Chondrocyte (in vitro differentiated cells): ENCODE results near the gene FOXN3. TPM values are rescaled to one million over a fixed set of nuclear protein-coding genes. Genes with fewer than 3 reads are reported as not detected.

Source experiments
- DNase-seq: peaks from one replicate; pipeline ENCODE4 v3.0.0; 2021; ENCODE audit warnings: mixed read lengths, low spot score
- H3K27ac Mint-ChIP-seq: one replicate; pipeline ENCODE4 v1.8.0; 2021; ENCODE audit warnings: mild to moderate bottlenecking, moderate library complexity, mixed read lengths; ENCODE audit not compliant: unreplicated experiment
- H3K27me3 Mint-ChIP-seq: 2 replicates; pipeline ENCODE4 v1.8.0; 2021; ENCODE audit warnings: low read depth, mixed read lengths
- H3K36me3 Mint-ChIP-seq: 2 replicates; pipeline ENCODE4 v1.8.0; 2021; ENCODE audit warnings: low read depth, mixed read lengths
- H3K4me1 Mint-ChIP-seq: 2 replicates; pipeline ENCODE4 v1.8.0; 2021; ENCODE audit warnings: low read depth, mild to moderate bottlenecking, mixed read lengths
- H3K4me3 Mint-ChIP-seq: one replicate; pipeline ENCODE4 v1.8.0; 2021; ENCODE audit warnings: mild to moderate bottlenecking, moderate library complexity, mixed read lengths; ENCODE audit not compliant: unreplicated experiment
- H3K9me3 Mint-ChIP-seq: 2 replicates; pipeline ENCODE4 v1.8.0; 2021; ENCODE audit warnings: low read depth, mixed read lengths
- CTCF ChIP-seq: fragments of 200-600 bp; sonication (generic); IDR thresholded peaks from 2 replicates; pipeline ENCODE4 v1.5.0; 2021; ENCODE audit warnings: antibody characterized with exemption, mild to moderate bottlenecking, moderate library complexity
- total RNA-seq: library from RNA; stranded (reverse); gene quantifications from 3 replicates; pipeline ENCODE4 v1.2.1, GENCODE V29; 2021

Gene FOXN3
- total RNA-seq, 1 donor from 2014 or later = 161 TPM

- no peak for TF ChIP-seq CTCF
Observed at GRCh38 chr14:89194376-89194775, 222.7 kb downstream of the FOXN3 start.

GRCh38 chr14:89190765-89191513, 226.1 kb downstream of the FOXN3 start:
- no peak for TF ChIP-seq CTCF
- Mint-ChIP-seq H3K27me3 (no peaks in the 10 kb centered on the region), H3K4me3 (no peak overlapping the region), H3K27ac (peak overlapping the region; percentile 20), H3K9me3 (no peaks in the 10 kb centered on the region), H3K36me3 (peaks cover 14% of the 10 kb centered on the region), H3K4me1 (peaks cover 27% of the 10 kb centered on the region)
- no peak for DNase-seq

More at GRCh38 chr14:89194376-89194775, 222.7 kb downstream of the FOXN3 start:
- Mint-ChIP-seq H3K36me3 (peaks cover 12% of the 10 kb centered on the region), H3K9me3 (no peaks in the 10 kb centered on the region), H3K27me3 (no peaks in the 10 kb centered on the region), H3K4me1 (peaks cover 8% of the 10 kb centered on the region), H3K27ac (peak overlapping the region; percentile 62), H3K4me3 (no peak overlapping the region)
- no peak for DNase-seq

GRCh38 chr14:89188492-89188891, 228.5 kb downstream of the FOXN3 start:
- no peak overlapping the region for H3K27ac Mint-ChIP-seq
- no peak for TF ChIP-seq CTCF
- H3K9me3 Mint-ChIP-seq = no peaks in the 10 kb centered on the region
- H3K27me3 Mint-ChIP-seq = no peaks in the 10 kb centered on the region
- H3K4me1 Mint-ChIP-seq = peaks cover 27% of the 10 kb centered on the region
- DNase-seq = no peak
- H3K4me3 Mint-ChIP-seq = no peak overlapping the region
- peaks cover 18% of the 10 kb centered on the region for H3K36me3 Mint-ChIP-seq

- Mint-ChIP-seq H3K4me1 (peaks cover 27% of the 10 kb centered on the region), H3K27me3 (no peaks in the 10 kb centered on the region), H3K9me3 (no peaks in the 10 kb centered on the region), H3K36me3 (peaks cover 21% of the 10 kb centered on the region), H3K4me3 (no peak overlapping the region), H3K27ac (no peak overlapping the region)
- no peak for TF ChIP-seq CTCF
- DNase-seq = no peak
Observed at GRCh38 chr14:89187501-89187900, 229.5 kb downstream of the FOXN3 start.

- H3K27me3 Mint-ChIP-seq = no peaks in the 10 kb centered on the region
- no peaks in the 10 kb centered on the region for H3K9me3 Mint-ChIP-seq
- H3K27ac Mint-ChIP-seq = peak overlapping the region; percentile 12
- peaks cover 21% of the 10 kb centered on the region for H3K36me3 Mint-ChIP-seq
- no peak overlapping the region for H3K4me3 Mint-ChIP-seq
- H3K4me1 Mint-ChIP-seq = peaks cover 27% of the 10 kb centered on the region
- no peak for DNase-seq
- no peak for TF ChIP-seq CTCF
Observed at GRCh38 chr14:89186856-89187376, 230.1 kb downstream of the FOXN3 start.
